ENCODE results near the gene GCSAM. TPM values are rescaled to one million over a fixed set of nuclear protein-coding genes. Genes with fewer than 3 reads are reported as not detected.

Gene GCSAM
- total RNA-seq, 2 experiments from 2014 or later, result 6.5 to 6.8 TPM

GRCh38 chr3:112114576-112115160 lies 18.4 kb downstream of the GCSAM start:
- Mint-ChIP-seq H3K9me3 (no peaks in the 10 kb centered on the region), H3K4me1 (ENCODE audit: low read depth) (peaks cover 39% of the 10 kb centered on the region), H3K36me3 (ENCODE audit: low read depth) (peaks cover 6% of the 10 kb centered on the region), H3K27ac (no peak overlapping the region), H3K4me3 (no peak overlapping the region), H3K27me3 (no peaks in the 10 kb centered on the region)
- Histone ChIP-seq H3K9me3 (ENCODE audit: control insufficient read depth in 1 of 2, insufficient read depth in 1 of 2, low read length in 2 of 2) (no peaks in the 10 kb centered on the region), H3K36me3 (ENCODE audit: insufficient read depth, low read length) (no peaks in the 10 kb centered on the region), H3K4me1 (ENCODE audit: insufficient read depth, low read length) (peaks cover 6% of the 10 kb centered on the region), H3K27ac (ENCODE audit: low read depth in 1 of 2, low read length in 2 of 2) (no peak overlapping the region), H3K27me3 (ENCODE audit: control insufficient read depth in 1 of 2, insufficient read depth in 2 of 2, low read length in 2 of 2) (no peaks in the 10 kb centered on the region), H3K4me3 (ENCODE audit: low read length) (no peak overlapping the region)
- ATAC-seq (ENCODE audit: poor library complexity), result no peak
- TF ChIP-seq, protein P1, sequence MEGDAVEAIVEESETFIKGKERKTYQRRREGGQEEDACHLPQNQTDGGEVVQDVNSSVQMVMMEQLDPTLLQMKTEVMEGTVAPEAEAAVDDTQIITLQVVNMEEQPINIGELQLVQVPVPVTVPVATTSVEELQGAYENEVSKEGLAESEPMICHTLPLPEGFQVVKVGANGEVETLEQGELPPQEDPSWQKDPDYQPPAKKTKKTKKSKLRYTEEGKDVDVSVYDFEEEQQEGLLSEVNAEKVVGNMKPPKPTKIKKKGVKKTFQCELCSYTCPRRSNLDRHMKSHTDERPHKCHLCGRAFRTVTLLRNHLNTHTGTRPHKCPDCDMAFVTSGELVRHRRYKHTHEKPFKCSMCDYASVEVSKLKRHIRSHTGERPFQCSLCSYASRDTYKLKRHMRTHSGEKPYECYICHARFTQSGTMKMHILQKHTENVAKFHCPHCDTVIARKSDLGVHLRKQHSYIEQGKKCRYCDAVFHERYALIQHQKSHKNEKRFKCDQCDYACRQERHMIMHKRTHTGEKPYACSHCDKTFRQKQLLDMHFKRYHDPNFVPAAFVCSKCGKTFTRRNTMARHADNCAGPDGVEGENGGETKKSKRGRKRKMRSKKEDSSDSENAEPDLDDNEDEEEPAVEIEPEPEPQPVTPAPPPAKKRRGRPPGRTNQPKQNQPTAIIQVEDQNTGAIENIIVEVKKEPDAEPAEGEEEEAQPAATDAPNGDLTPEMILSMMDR (IDR thresholded peaks at IDR 0.05), result no peak
- no peak for DNase-seq
- ChIA-PET POLR2A (interaction anchor here (1.2 kb wide), 1 partner anchor 14 kb away, joined by 3 read pairs; no protein-coding TSS in a partner anchor), CTCF (no interaction called here)
- intact Hi-C loops (cut with DNase I, micrococcal nuclease), result loop anchor here in 1 of 2 experiments (5.0 kb wide), 1 partner anchor 178 kb away; the partner anchor contains the start of gene SLC9C1

GRCh38 chr3:112111785-112112402 lies 21.2 kb downstream of the GCSAM start:
- Histone ChIP-seq H3K27ac (ENCODE audit: low read depth in 1 of 2, low read length in 2 of 2) (no peak overlapping the region), H3K27me3 (ENCODE audit: control insufficient read depth in 1 of 2, insufficient read depth in 2 of 2, low read length in 2 of 2) (no peaks in the 10 kb centered on the region), H3K4me1 (ENCODE audit: insufficient read depth, low read length) (peaks cover 4% of the 10 kb centered on the region), H3K36me3 (ENCODE audit: insufficient read depth, low read length) (no peaks in the 10 kb centered on the region), H3K4me3 (ENCODE audit: low read length) (no peak overlapping the region), H3K9me3 (ENCODE audit: control insufficient read depth in 1 of 2, insufficient read depth in 1 of 2, low read length in 2 of 2) (no peaks in the 10 kb centered on the region)
- CTCF ChIA-PET, result interaction anchor here (0.5 to 1.6 kb wide), 23 partner anchors 8 to 408 kb away, joined by 3 to 15 read pairs (median 4); partner anchors contain the start of gene SLC9C1
- TF ChIP-seq, protein P1 (IDR thresholded peaks at IDR 0.05), result peak; percentile 91
- H3K4me3 Mint-ChIP-seq, result no peak overlapping the region
- peak; percentile 98 for ATAC-seq (ENCODE audit: poor library complexity)
- POLR2A ChIA-PET, result interaction anchor here (0.5 to 1.4 kb wide), 13 partner anchors 8 to 450 kb away, joined by 3 to 9 read pairs (median 3); partner anchors contain the start of genes ATG3 and SLC35A5
- H3K9me3 Mint-ChIP-seq, result no peaks in the 10 kb centered on the region
- H3K4me1 Mint-ChIP-seq (ENCODE audit: low read depth), result peaks cover 14% of the 10 kb centered on the region
- H3K27ac Mint-ChIP-seq, result no peak overlapping the region
- DNase-seq, result peak; percentile 40 to 86 (median 54)
- intact Hi-C loops (cut with DNase I, micrococcal nuclease), result loop anchor here (1.0 to 5.0 kb wide), 8 partner anchors 25 to 419 kb away; partner anchors contain the start of gene SLC9C1 (in 1 of the 2)
- H3K27me3 Mint-ChIP-seq, result no peaks in the 10 kb centered on the region
- H3K36me3 Mint-ChIP-seq (ENCODE audit: low read depth), result peaks cover 10% of the 10 kb centered on the region

DNA sequence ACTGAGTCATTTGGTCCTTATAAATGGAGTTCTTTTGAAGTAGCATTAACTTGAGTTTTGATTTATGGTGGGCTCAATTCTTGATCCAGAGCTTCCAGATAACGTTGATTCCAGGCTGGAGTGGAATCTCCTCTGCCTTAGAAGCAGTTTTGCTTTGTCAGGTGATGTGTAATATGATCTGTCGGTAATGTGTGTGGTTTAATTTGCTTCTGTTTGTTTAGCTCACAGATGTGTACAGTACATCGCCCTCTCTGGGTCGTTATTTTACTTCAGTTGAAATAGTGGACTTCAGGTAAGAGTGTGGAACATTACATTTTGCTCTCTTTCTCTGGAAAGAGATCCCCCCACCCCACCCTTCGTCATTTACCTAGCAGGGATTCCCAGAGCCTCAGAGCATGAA lies 23.7 kb downstream of the GCSAM start:
- Mint-ChIP-seq H3K36me3 (ENCODE audit: low read depth) (peaks cover 5% of the 10 kb centered on the region), H3K4me1 (ENCODE audit: low read depth) (peaks cover 6% of the 10 kb centered on the region), H3K27me3 (no peaks in the 10 kb centered on the region), H3K4me3 (no peak overlapping the region), H3K27ac (no peak overlapping the region), H3K9me3 (no peaks in the 10 kb centered on the region)
- H3K4me3 ChIP-seq (ENCODE audit: low read length), result no peak overlapping the region
- no peaks in the 10 kb centered on the region for H3K9me3 ChIP-seq (ENCODE audit: control insufficient read depth in 1 of 2, insufficient read depth in 1 of 2, low read length in 2 of 2)
- intact Hi-C loops (cut with DNase I, micrococcal nuclease), result no loop called here
- TF ChIP-seq, protein P1 (IDR thresholded peaks at IDR 0.05), result no peak
- H3K27ac ChIP-seq (ENCODE audit: low read depth in 1 of 2, low read length in 2 of 2), result no peak overlapping the region
- H3K27me3 ChIP-seq (ENCODE audit: control insufficient read depth in 1 of 2, insufficient read depth in 2 of 2, low read length in 2 of 2), result no peaks in the 10 kb centered on the region
- ChIA-PET POLR2A (no interaction called here), CTCF (no interaction called here)
- no peaks in the 10 kb centered on the region for H3K36me3 ChIP-seq (ENCODE audit: insufficient read depth, low read length)
- H3K4me1 ChIP-seq (ENCODE audit: insufficient read depth, low read length), result peaks cover 4% of the 10 kb centered on the region
- DNase-seq (no peak), ATAC-seq (ENCODE audit: poor library complexity) (no peak)

Data from CD4-positive, alpha-beta T cell (primary cell).